ENCODE data around the gene TMEM97. TPM values are rescaled to one million over a fixed set of nuclear protein-coding genes. Genes with fewer than 3 reads are reported as not detected.

The TMEM97 gene
- total and polyA plus RNA-seq, 2 experiments from 2014 or later: 15.9 to 16.3 TPM

DNA sequence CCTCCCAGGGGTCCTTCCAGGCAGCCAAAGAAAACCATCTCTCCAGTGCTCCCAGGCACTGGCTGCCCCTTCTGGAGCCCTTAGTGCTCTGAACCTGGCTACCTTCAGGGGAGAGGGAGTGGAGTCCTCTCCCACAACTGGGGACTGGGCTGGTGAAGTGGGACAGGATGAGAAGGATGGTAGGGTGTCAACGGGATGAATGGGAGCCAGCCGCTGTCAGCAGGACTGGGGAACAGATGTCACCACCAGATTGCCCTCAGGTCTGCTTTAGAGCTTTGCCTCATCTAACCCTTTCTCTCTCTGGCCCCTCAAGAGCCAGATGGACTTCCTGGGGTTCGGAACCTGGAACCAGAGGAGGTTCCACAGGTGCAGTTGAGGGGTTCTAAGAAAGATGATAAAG is 46.5 kb downstream of the TMEM97 start:
- in situ Hi-C loops (cut with MboI): no loop called here
- Histone ChIP-seq H4K20me1 (ENCODE audit: insufficient read depth) (no peaks in the 10 kb centered on the region), H3K36me3 (ENCODE audit: low read depth) (peaks cover 16% of the 10 kb centered on the region), H3K4me3 (no peak overlapping the region), H3K27ac (no peak overlapping the region), H3K9ac (no peak overlapping the region), H3F3A (ENCODE audit: insufficient read depth) (peaks cover 3% of the 10 kb centered on the region), H3K27me3 (replicated peaks; ENCODE audit: insufficient read depth) (no peaks in the 10 kb centered on the region), H3K79me2 (ENCODE audit: insufficient read depth) (no peaks in the 10 kb centered on the region), H3K9me3 (ENCODE audit: low read depth) (no peaks in the 10 kb centered on the region), H3K4me2 (ENCODE audit: unreplicated experiment) (no peak overlapping the region), H2AFZ (no peak overlapping the region), H3K4me1 (ENCODE audit: insufficient read depth) (peaks cover under 1% of the 10 kb centered on the region; the same call in 1 of the 2 replicates), H3K9me2 (ENCODE audit: insufficient read depth) (no peaks in the 10 kb centered on the region)
- DNase-seq: no peak
- TF ChIP-seq EZH2 (IDR thresholded peaks at IDR 0.05; ENCODE audit: insufficient read depth, poor library complexity, severe bottlenecking) (no peak), EZH2phosphoT487 (IDR thresholded peaks at IDR 0.05; ENCODE audit: insufficient read depth, low read depth) (no peak)
- WGBS, 2 experiments (ENCODE audit: low coverage in 1 of 2, low lambda C conversion rate in 2 of 2, missing lambda C conversion rate in 2 of 2): 71 to 82% methylated on average over 3 of the region's 3 CpGs

DNA sequence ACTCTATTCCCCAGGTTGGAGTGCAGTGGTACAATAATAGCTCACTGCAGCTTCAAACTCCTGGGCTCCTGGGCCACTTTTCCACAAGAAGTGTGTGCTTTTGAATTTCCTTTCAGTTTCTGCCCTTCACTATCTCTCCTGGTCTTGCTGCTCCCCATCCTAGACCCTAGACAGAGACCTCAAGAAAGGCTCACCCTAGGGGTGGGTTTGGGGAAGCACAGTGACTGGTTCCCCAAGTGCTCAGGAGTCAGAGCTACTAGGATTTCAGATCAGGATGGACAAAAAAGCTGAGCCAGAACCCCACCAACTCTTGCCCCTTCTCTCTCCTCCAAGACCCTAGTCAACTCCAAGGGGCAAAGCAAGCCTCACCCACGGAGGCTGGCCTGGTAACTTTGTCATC is 47.6 kb downstream of the TMEM97 start:
- Histone ChIP-seq H3K36me3 (ENCODE audit: low read depth) (peaks cover 5% of the 10 kb centered on the region), H3K9ac (no peak overlapping the region), H3K4me2 (ENCODE audit: unreplicated experiment) (no peak overlapping the region), H2AFZ (no peak overlapping the region), H3K4me3 (no peak overlapping the region), H3K27ac (no peak overlapping the region), H3K79me2 (ENCODE audit: insufficient read depth) (no peaks in the 10 kb centered on the region), H3F3A (ENCODE audit: insufficient read depth) (peaks cover 10% of the 10 kb centered on the region), H4K20me1 (ENCODE audit: insufficient read depth) (no peaks in the 10 kb centered on the region), H3K9me3 (ENCODE audit: low read depth) (no peaks in the 10 kb centered on the region), H3K27me3 (replicated peaks; ENCODE audit: insufficient read depth) (no peaks in the 10 kb centered on the region), H3K9me2 (ENCODE audit: insufficient read depth) (no peaks in the 10 kb centered on the region), H3K4me1 (ENCODE audit: insufficient read depth) (peaks cover 6% of the 10 kb centered on the region)
- TF ChIP-seq EZH2phosphoT487 (IDR thresholded peaks at IDR 0.05; ENCODE audit: insufficient read depth, low read depth) (no peak), EZH2 (IDR thresholded peaks at IDR 0.05; ENCODE audit: insufficient read depth, poor library complexity, severe bottlenecking) (no peak)
- DNase-seq: no peak
- 70 to 94% methylated on average over 1 of the region's 1 CpG for WGBS, 2 experiments (ENCODE audit: low coverage in 1 of 2, low lambda C conversion rate in 2 of 2, missing lambda C conversion rate in 2 of 2)
- in situ Hi-C loops (cut with MboI): no loop called here

DNA sequence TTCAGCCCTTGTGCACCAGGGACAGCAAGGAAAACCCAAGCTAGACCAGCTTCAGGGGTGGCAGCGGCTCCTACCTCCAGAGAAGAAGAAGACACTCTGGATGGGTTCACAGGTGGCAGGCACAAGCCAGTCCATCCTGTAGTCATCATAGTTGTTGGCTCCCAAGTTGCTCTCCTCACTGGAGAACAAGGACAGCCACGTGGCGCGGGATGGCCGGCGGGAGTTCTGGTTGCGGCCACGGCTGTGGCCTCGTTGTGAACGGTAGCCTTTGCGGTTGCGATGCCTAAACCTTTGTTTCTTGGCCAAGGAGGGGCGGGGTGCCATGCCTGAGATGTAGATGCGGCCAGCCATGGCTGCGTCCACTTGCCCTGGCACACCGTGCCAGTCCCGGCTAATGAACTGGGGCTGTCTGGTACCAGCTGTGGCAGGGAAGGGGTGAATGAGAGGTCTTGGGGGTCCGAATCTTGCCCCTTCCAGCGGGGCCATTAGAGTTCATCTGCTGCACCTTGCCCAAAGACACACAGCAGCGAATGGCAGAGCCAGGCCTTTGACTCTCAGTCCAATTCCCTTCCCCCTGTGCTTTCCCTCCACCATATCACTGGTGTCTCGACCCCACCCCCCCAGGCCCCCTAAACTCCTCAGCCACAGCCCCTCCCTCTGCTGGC is 48.8 kb downstream of the TMEM97 start:
- H3K4me3 ChIP-seq: no peak overlapping the region
- H3K36me3 ChIP-seq (ENCODE audit: low read depth): no peaks in the 10 kb centered on the region
- no peaks in the 10 kb centered on the region for H3K9me3 ChIP-seq (ENCODE audit: low read depth)
- 88 to 90% methylated on average over 18 to 21 of the region's 21 CpGs for WGBS, 2 experiments (ENCODE audit: low coverage in 1 of 2, low lambda C conversion rate in 2 of 2, missing lambda C conversion rate in 2 of 2)
- peaks cover 10% of the 10 kb centered on the region for H3F3A ChIP-seq (ENCODE audit: insufficient read depth)
- DNase-seq: no peak
- no peak for TF ChIP-seq EZH2phosphoT487 (IDR thresholded peaks at IDR 0.05; ENCODE audit: insufficient read depth, low read depth)
- TF ChIP-seq EZH2 (IDR thresholded peaks at IDR 0.05; ENCODE audit: insufficient read depth, poor library complexity, severe bottlenecking): no peak
- no peaks in the 10 kb centered on the region for H3K27me3 ChIP-seq (replicated peaks; ENCODE audit: insufficient read depth)
- H3K4me1 ChIP-seq (ENCODE audit: insufficient read depth): peaks cover 6% of the 10 kb centered on the region
- H3K9ac ChIP-seq: no peak overlapping the region
- no peak overlapping the region for H2AFZ ChIP-seq
- no peak overlapping the region for H3K4me2 ChIP-seq (ENCODE audit: unreplicated experiment)
- no peaks in the 10 kb centered on the region for H4K20me1 ChIP-seq (ENCODE audit: insufficient read depth)
- no peaks in the 10 kb centered on the region for H3K79me2 ChIP-seq (ENCODE audit: insufficient read depth)
- in situ Hi-C loops (cut with MboI): no loop called here
- no peaks in the 10 kb centered on the region for H3K9me2 ChIP-seq (ENCODE audit: insufficient read depth)
- H3K27ac ChIP-seq: no peak overlapping the region

DNA sequence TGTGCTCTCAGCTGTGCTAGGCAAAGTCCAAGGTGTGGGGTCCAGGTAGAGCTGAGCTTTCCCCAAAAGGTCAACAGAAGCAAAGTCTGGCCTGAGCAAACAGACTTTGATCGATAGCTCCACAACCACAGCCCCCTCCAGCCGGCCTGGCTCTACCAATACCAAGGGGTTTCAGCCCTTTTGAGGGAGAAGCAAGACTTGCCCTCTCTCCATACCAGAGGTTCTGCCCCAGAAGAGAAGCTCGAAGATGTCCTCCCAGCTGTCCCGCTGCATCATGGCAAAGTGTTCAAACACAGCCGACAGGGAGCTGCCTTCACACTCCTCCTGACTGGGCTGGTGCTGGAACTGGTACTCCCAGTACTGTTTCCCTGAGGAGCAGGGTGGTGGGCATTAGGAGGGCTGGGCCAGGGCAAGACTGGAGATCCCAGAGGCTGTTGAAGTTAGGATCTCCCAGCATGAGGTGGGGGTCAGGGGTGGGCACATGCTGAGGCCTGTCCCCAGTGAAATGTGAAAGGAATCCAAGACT is 49.4 kb downstream of the TMEM97 start:
- no peak for TF ChIP-seq EZH2phosphoT487 (IDR thresholded peaks at IDR 0.05; ENCODE audit: insufficient read depth, low read depth)
- no peak for TF ChIP-seq EZH2 (IDR thresholded peaks at IDR 0.05; ENCODE audit: insufficient read depth, poor library complexity, severe bottlenecking)
- Histone ChIP-seq H3K9me2 (ENCODE audit: insufficient read depth) (no peaks in the 10 kb centered on the region), H3K27me3 (replicated peaks; ENCODE audit: insufficient read depth) (no peaks in the 10 kb centered on the region), H3K4me1 (ENCODE audit: insufficient read depth) (peaks cover 6% of the 10 kb centered on the region), H3K9ac (no peak overlapping the region), H3K9me3 (ENCODE audit: low read depth) (no peaks in the 10 kb centered on the region), H3K27ac (no peak overlapping the region), H3K36me3 (ENCODE audit: low read depth) (no peaks in the 10 kb centered on the region), H2AFZ (no peak overlapping the region), H3K4me3 (no peak overlapping the region), H3F3A (ENCODE audit: insufficient read depth) (peaks cover 14% of the 10 kb centered on the region), H3K79me2 (ENCODE audit: insufficient read depth) (peaks cover 3% of the 10 kb centered on the region), H3K4me2 (ENCODE audit: unreplicated experiment) (no peak overlapping the region), H4K20me1 (ENCODE audit: insufficient read depth) (no peaks in the 10 kb centered on the region)
- in situ Hi-C loops (cut with MboI): no loop called here
- DNase-seq: no peak
- WGBS, 2 experiments (ENCODE audit: low coverage in 1 of 2, low lambda C conversion rate in 2 of 2, missing lambda C conversion rate in 2 of 2): 73 to 82% methylated on average over 5 of the region's 5 CpGs

All from GM23248 (cell line).